Transverse colon (tissue), 4 donors: ENCODE data around the gene ARHGAP8.

Source experiments
- POLR2A ChIP-seq: fragments of 450-650 bp; IDR thresholded peaks from one replicate; pipeline ENCODE4 v1.6.1; 2016; ENCODE audit warnings: antibody characterized with exemption, mild to moderate bottlenecking, moderate library complexity
- POLR2AphosphoS5 ChIP-seq, 3 donors: sonication (generic); formaldehyde crosslinking; IDR thresholded peaks; one replicate each; pipeline ENCODE4 v1.6.1; 2016; ENCODE audit warnings: antibody characterized with exemption in 3 of 3
- TF ChIP-seq, protein P1 (sequence below), 5 experiments: fragments of 200-600 bp in 3 of 5; fragments of 450-650 bp in 2 of 5; sonication (generic) in 3 of 5; IDR thresholded peaks; 1 replicate in 2 of 5; 2 replicates in 3 of 5; pipeline ENCODE4 v1.5.1; 2016 to 2017; ENCODE audit warnings: antibody characterized with exemption in 5 of 5, inconsistent platforms in 3 of 5, mild to moderate bottlenecking in 2 of 5, moderate library complexity in 1 of 5

DNA sequence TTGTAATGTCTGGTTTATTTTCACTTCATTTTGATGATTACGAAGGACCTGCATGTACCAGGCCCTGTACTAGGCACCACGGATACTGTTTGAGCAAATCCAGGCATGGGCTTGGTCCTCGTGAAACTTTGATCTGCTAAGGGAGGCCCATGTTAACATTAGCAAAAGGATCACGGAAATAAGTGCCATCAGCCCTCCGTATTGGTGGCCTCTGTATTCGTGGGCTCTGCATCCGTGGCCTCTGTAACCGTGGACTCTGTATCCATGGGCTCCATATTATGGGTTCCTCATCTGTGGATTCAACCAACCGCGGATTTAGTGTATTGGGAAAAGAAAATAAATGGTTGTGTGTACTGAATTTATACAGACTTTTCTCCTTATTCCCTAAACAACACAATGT is 8.7 kb downstream of the ARHGAP8 start:
- TF ChIP-seq, protein P1, sequence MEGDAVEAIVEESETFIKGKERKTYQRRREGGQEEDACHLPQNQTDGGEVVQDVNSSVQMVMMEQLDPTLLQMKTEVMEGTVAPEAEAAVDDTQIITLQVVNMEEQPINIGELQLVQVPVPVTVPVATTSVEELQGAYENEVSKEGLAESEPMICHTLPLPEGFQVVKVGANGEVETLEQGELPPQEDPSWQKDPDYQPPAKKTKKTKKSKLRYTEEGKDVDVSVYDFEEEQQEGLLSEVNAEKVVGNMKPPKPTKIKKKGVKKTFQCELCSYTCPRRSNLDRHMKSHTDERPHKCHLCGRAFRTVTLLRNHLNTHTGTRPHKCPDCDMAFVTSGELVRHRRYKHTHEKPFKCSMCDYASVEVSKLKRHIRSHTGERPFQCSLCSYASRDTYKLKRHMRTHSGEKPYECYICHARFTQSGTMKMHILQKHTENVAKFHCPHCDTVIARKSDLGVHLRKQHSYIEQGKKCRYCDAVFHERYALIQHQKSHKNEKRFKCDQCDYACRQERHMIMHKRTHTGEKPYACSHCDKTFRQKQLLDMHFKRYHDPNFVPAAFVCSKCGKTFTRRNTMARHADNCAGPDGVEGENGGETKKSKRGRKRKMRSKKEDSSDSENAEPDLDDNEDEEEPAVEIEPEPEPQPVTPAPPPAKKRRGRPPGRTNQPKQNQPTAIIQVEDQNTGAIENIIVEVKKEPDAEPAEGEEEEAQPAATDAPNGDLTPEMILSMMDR (IDR thresholded peaks at IDR 0.05), result no peak
- TF ChIP-seq POLR2A (no peak), POLR2AphosphoS5 (IDR thresholded peaks at IDR 0.05) (no peak)
